Measurements from ENCODE around the gene C12orf42. TPM values are rescaled to one million over a fixed set of nuclear protein-coding genes. Genes with fewer than 3 reads are reported as not detected.

The C12orf42 gene
- total RNA-seq, 4 donors from 2014 or later = 0.21 TPM; not detected in 3

GRCh38 chr12:103331643-103332042 lies 164.1 kb downstream of the C12orf42 start:
- no peak for DNase-seq
- TF ChIP-seq POLR2A (IDR thresholded peaks at IDR 0.05) (no peak), CTCF (IDR thresholded peaks at IDR 0.05) (no peak)
- no peaks in the 10 kb centered on the region for H3K4me1 ChIP-seq
- no peak overlapping the region for H3K4me3 ChIP-seq
- intact Hi-C loops (cut with DNase I; ENCODE audit: low total_unique reads) = no loop called here
- H3K36me3 ChIP-seq = no peaks in the 10 kb centered on the region
- H3K9me3 ChIP-seq = no peaks in the 10 kb centered on the region
- H3K27me3 ChIP-seq = no peaks in the 10 kb centered on the region
- no peak overlapping the region for H3K27ac ChIP-seq

GRCh38 chr12:103330672-103331071 lies 165.1 kb downstream of the C12orf42 start:
- no peaks in the 10 kb centered on the region for H3K27me3 ChIP-seq
- H3K27ac ChIP-seq = no peak overlapping the region
- no peak overlapping the region for H3K4me3 ChIP-seq
- no peaks in the 10 kb centered on the region for H3K36me3 ChIP-seq
- TF ChIP-seq CTCF (IDR thresholded peaks at IDR 0.05) = no peak
- TF ChIP-seq POLR2A (IDR thresholded peaks at IDR 0.05) = no peak
- intact Hi-C loops (cut with DNase I; ENCODE audit: low total_unique reads) = no loop called here
- H3K4me1 ChIP-seq = no peaks in the 10 kb centered on the region
- no peak for DNase-seq
- H3K9me3 ChIP-seq = no peaks in the 10 kb centered on the region

GRCh38 chr12:103327676-103328075 lies 168.1 kb downstream of the C12orf42 start:
- Histone ChIP-seq H3K4me1 (no peaks in the 10 kb centered on the region), H3K9me3 (no peaks in the 10 kb centered on the region), H3K27me3 (no peaks in the 10 kb centered on the region), H3K4me3 (no peak overlapping the region), H3K36me3 (no peaks in the 10 kb centered on the region), H3K27ac (no peak overlapping the region)
- no peak for DNase-seq
- intact Hi-C loops (cut with DNase I; ENCODE audit: low total_unique reads) = no loop called here
- no peak for TF ChIP-seq CTCF (IDR thresholded peaks at IDR 0.05)
- no peak for TF ChIP-seq POLR2A (IDR thresholded peaks at IDR 0.05)

- Histone ChIP-seq H3K27me3 (no peaks in the 10 kb centered on the region), H3K4me3 (no peak overlapping the region), H3K9me3 (no peaks in the 10 kb centered on the region), H3K36me3 (no peaks in the 10 kb centered on the region), H3K4me1 (no peaks in the 10 kb centered on the region), H3K27ac (no peak overlapping the region)
- intact Hi-C loops (cut with DNase I; ENCODE audit: low total_unique reads) = no loop called here
- no peak for DNase-seq
- TF ChIP-seq CTCF (IDR thresholded peaks at IDR 0.05) (no peak), POLR2A (IDR thresholded peaks at IDR 0.05) (no peak)
Measured at GRCh38 chr12:103326190-103326589, 169.6 kb downstream of the C12orf42 start.

GRCh38 chr12:103318566-103318965 lies 177.2 kb downstream of the C12orf42 start:
- H3K4me1 ChIP-seq = no peaks in the 10 kb centered on the region

More at GRCh38 chr12:103318566-103318965, 177.2 kb downstream of the C12orf42 start:
- TF ChIP-seq POLR2A (IDR thresholded peaks at IDR 0.05) = no peak
- TF ChIP-seq CTCF (IDR thresholded peaks at IDR 0.05) = no peak
- H3K27me3 ChIP-seq = no peaks in the 10 kb centered on the region
- H3K27ac ChIP-seq = no peak overlapping the region
- no peak overlapping the region for H3K4me3 ChIP-seq
- DNase-seq = no peak
- no peaks in the 10 kb centered on the region for H3K9me3 ChIP-seq
- H3K36me3 ChIP-seq = no peaks in the 10 kb centered on the region
- intact Hi-C loops (cut with DNase I; ENCODE audit: low total_unique reads) = no loop called here

Data from uterus (tissue), 4 donors.